Panc1 (cell line): ENCODE data around the gene BDH1.
"Not testable (repeated sequence)": the region's sequence is repeated elsewhere in the genome, so short reads cannot be mapped to it uniquely, and the experiment has no call there.

Source experiments
- REST ChIP-seq, 2 experiments: IDR thresholded peaks; 2 replicates each; pipeline ENCODE4 v1.6.1; 2011 to 2012; ENCODE audit warnings: low read depth in 2 of 2, control low read depth in 1 of 2, low read length in 1 of 2, mild to moderate bottlenecking in 1 of 2, moderate library complexity in 1 of 2; ENCODE audit not compliant: insufficient read depth in 1 of 2
- SIN3A ChIP-seq: IDR thresholded peaks from 2 replicates; pipeline ENCODE4 v1.6.1; 2012; ENCODE audit warnings: low read depth, mild to moderate bottlenecking, low read length, moderate library complexity, borderline replicate concordance; ENCODE audit not compliant: insufficient read depth
- TF ChIP-seq, protein P1 (sequence below): fragments of 450-650 bp; IDR thresholded peaks from 2 replicates; pipeline ENCODE4 v1.5.1; 2017; ENCODE audit warnings: mild to moderate bottlenecking

- TF ChIP-seq, protein P1, sequence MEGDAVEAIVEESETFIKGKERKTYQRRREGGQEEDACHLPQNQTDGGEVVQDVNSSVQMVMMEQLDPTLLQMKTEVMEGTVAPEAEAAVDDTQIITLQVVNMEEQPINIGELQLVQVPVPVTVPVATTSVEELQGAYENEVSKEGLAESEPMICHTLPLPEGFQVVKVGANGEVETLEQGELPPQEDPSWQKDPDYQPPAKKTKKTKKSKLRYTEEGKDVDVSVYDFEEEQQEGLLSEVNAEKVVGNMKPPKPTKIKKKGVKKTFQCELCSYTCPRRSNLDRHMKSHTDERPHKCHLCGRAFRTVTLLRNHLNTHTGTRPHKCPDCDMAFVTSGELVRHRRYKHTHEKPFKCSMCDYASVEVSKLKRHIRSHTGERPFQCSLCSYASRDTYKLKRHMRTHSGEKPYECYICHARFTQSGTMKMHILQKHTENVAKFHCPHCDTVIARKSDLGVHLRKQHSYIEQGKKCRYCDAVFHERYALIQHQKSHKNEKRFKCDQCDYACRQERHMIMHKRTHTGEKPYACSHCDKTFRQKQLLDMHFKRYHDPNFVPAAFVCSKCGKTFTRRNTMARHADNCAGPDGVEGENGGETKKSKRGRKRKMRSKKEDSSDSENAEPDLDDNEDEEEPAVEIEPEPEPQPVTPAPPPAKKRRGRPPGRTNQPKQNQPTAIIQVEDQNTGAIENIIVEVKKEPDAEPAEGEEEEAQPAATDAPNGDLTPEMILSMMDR, result not testable (repeated sequence)
- TF ChIP-seq SIN3A; REST (IDR thresholded peaks at IDR 0.05; ENCODE audit: insufficient read depth in 1 of 2, low read depth in 2 of 2, low read length in 1 of 2): not testable (repeated sequence)
These were observed 15.5 kb upstream of the BDH1 start for GRCh38 chr3:197571074-197571879.
